T-helper 2 cell (primary cell): Measurements from ENCODE around the gene NOL6.
"Not testable (repeated sequence)": the region's sequence is repeated elsewhere in the genome, so short reads cannot be mapped to it uniquely, and the experiment has no call there.

Experiments
- DNase-seq, 5 experiments: peaks; one replicate each; pipeline versions ENCODE4 v3.0.0 to v3.0.0-alpha.2; 2012 to 2022
- total RNA-seq, 2 donors: gene quantifications; one replicate each; lab custom pipeline; 2026; lab: John Stamatoyannopoulos, UW

Gene NOL6, protein sequence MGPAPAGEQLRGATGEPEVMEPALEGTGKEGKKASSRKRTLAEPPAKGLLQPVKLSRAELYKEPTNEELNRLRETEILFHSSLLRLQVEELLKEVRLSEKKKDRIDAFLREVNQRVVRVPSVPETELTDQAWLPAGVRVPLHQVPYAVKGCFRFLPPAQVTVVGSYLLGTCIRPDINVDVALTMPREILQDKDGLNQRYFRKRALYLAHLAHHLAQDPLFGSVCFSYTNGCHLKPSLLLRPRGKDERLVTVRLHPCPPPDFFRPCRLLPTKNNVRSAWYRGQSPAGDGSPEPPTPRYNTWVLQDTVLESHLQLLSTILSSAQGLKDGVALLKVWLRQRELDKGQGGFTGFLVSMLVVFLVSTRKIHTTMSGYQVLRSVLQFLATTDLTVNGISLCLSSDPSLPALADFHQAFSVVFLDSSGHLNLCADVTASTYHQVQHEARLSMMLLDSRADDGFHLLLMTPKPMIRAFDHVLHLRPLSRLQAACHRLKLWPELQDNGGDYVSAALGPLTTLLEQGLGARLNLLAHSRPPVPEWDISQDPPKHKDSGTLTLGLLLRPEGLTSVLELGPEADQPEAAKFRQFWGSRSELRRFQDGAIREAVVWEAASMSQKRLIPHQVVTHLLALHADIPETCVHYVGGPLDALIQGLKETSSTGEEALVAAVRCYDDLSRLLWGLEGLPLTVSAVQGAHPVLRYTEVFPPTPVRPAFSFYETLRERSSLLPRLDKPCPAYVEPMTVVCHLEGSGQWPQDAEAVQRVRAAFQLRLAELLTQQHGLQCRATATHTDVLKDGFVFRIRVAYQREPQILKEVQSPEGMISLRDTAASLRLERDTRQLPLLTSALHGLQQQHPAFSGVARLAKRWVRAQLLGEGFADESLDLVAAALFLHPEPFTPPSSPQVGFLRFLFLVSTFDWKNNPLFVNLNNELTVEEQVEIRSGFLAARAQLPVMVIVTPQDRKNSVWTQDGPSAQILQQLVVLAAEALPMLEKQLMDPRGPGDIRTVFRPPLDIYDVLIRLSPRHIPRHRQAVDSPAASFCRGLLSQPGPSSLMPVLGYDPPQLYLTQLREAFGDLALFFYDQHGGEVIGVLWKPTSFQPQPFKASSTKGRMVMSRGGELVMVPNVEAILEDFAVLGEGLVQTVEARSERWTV
- 65.2 to 74.4 reads per million in 2 donors for total RNA-seq

GRCh38 chr9:33473643-33474352 is at the start of gene NOL6:
TSS of gene NOL6 (minus strand) at chr9:33473924. CDS start at chr9:33473842, 82 bp downstream.
- DNase-seq = peak; percentile 83 to 99 (median 96)

- not testable (repeated sequence) for DNase-seq
These were observed 48.1 kb upstream of the NOL6 start for GRCh38 chr9:33521861-33522260.

- not testable (repeated sequence) for DNase-seq
These were observed 44.3 kb upstream of the NOL6 start for GRCh38 chr9:33517934-33518577.

DNA sequence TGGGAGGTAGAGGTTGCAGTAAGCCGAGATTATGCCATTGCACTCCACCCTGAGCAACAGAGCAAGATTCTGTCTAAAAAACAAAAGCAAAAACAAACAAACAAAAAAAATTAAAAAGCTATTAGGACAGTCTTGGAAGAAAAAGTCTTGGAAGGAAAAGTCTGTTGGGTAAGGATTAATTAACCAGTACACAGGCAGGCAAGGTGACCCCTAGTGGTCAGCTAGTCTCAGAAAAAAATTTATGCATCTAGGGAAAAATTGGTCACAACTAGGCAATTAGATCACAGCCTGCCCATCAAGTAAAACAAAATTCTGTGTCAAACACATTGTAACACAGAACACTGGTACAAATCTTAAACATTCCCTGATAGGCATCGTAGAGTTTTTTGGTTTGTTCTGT is 43.6 kb upstream of the NOL6 start:
- peak in 1 of 5 experiments; percentile 18 for DNase-seq

DNA sequence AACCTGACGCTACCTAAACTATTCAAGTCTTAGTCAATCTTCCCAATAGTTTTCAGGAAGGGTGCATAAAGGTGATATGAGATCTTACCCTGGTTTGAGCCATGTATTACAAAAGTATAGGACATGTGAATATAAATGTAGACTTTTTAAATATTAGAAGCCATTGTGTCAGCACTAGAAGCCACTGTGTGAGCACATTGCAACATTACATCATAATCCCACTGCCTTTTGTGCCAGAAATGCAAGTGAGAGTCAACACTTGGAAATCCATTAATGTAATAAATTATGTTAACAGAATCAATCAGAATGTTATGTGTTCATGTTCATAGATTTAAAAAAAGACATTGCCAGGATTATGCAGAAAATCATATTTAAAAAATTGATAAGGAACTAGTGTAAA is 42.7 kb upstream of the NOL6 start:
- DNase-seq = not testable (repeated sequence)

DNA sequence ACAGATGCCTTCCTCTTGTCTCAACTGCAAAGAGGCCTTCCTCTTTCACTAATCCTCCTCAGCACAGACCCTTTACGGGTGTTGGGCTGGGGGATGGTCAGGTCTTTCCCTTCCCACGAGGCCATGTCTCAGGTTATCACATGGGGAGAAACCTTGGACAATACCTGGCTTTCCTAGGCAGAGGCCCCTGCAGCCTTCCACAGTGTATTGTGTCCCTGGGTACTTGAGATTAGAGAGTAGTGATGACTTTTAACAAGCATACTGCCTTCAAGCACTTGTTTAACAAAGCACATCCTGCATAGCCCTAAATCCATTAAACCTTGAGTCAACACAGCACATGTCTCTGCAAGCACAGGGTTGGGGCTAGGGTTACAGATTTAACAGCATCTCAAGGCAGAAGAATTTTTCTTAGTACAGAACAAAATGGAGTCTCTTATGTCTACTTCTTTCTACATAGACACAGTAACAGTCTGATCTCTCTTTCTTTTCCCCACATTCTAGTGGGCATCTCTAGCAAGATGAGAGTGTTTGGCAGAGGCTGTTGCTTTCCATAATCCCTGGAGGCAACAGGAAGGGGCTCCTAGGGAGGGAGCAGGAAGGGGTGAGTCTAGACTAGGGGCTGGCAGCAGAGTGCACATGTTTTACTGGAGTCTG is 41.7 kb upstream of the NOL6 start:
- DNase-seq = not testable (repeated sequence)

- not testable (repeated sequence) for DNase-seq
These were observed 38.8 kb upstream of the NOL6 start for GRCh38 chr9:33512535-33512934.

GRCh38 chr9:33511184-33511517 is 37.4 kb upstream of the NOL6 start:
- not testable (repeated sequence) for DNase-seq

DNA sequence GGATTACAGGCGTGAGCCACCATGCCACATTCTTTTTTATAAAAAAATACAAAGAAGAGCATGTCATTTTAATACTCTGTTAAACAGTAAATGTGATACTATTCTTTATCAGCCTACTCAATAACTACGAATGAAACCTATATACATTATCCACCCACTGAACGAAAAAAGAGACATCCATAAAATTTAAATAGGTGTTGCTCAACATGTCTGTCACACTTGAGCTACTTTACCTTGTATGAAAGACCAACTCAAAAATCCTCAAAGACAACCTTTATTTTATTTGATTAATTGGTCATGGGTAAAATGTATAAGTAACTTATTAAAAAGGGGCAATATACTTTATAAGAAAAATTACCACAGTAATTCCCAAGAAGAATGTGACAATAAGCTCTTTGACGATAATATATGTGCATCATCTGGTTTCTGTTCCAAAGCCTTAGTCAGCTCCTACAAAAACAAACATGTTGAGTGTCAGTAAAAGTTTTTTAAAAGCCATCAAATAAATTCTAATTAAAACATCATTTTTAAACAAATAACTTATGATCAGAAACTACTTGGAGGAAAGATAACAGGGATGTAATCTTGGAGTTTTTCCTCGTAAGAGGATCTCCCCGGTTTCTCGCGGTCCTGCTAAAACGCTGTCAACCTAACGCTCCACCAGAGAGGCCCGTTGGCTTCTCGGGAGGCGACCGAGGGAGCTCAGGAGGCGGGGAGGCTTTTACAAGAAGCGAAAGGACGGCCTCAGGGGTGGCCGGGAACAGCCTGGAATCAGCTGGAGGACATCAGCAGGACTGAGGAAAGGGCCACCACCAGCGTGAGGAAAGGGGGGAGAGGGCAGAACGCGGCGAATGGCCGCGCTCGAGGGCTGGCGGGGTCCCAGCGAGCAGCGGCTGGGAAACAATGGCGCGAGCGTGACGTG is 36.8 kb upstream of the NOL6 start:
- DNase-seq = peak in 2 of 5 experiments; percentile 12 to 67

DNA sequence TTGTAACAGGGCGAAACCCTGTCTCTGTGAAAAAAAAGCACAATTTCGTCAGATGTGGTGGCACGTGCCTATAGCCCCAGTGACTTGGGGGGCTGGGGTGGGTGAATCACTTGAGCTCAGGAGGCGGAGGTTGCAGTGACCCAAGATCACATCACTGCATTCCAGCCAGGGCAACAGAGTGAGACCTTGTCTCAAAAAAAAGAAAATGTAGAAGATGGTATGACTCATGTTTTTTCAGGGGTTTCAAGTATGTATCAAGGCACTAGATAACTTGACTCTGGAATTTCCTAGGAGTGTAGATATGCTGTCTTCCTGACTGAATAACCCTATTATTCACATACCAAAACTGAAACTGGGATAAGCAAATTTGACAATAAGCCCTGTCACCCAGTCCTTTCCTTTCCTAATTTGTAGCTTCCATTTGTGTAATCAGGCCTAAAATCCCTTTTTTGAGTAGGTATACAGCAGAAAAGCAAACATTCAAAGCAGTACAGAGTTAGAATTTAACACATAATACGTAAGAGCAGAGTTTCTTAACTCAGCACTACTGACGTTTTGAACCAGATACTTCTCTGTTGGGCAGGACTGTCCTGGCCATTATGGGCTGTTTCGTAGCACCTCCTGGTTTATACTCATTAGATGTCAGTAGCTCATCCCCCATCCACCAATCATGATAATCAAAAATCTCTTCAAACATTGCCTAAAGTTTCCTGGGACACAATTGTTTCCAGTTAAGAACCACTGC is 33.1 kb upstream of the NOL6 start:
- peak in 1 of 5 experiments; percentile 4 for DNase-seq

- peak in 1 of 5 experiments; percentile 10 for DNase-seq
These were observed 24.7 kb upstream of the NOL6 start for GRCh38 chr9:33498387-33498786.

DNA sequence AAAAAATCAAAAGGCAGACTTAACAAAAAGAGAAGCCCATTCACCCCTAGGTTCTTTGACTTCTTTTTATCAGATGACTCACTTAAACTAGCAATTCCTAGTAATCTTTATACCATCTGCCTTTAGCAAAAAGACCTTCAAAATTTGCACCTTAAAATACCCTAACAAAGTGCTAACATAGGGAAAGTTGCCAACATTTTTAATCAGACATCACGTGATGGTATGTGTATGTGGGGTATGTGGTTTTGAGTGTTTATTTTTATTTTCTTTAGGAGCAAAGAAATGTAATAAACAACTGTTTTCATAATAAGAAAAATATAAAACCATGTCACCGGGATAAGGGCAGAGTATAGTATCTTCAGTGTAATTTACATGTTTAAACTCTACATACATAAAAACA is 20.1 kb upstream of the NOL6 start:
- DNase-seq = not testable (repeated sequence)

DNA sequence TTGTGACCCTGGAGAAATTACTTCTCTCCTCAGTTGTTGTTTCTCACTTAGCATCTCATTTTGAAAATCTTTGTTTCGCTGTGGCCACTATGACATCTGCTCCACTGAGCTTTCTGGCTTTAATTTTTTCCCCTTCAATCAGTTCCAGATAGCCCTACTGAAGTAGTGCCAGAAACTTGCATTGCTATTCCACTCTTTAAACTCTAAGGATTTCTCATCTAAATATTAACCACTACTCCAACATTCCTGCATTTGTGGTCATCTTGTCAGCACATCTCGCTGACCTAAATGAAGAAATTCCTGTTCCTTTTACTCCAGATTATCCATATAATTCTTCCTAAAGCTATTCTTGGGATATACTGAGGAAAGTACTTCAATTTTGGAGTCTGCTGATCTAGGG is 15.3 kb upstream of the NOL6 start:
- no peak for DNase-seq

DNA sequence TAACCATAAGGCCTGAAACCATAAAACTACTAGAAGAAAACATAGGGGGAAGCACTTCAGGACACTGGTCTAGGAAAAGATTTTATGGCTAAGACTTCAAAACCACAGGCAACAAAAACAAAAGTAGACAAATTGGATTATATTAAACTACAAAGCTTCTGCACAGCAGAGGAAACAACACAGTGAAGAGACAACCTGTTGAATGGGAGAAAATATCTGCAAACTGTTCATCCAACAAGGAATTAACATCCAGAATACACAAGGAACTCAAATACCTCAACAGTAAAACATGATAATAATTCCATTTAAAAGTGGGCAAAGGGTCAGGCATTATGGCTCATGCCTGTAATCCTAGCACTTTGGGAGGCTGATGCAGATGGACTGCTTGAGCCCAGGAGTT is 11.6 kb upstream of the NOL6 start:
- not testable (repeated sequence) for DNase-seq

DNA sequence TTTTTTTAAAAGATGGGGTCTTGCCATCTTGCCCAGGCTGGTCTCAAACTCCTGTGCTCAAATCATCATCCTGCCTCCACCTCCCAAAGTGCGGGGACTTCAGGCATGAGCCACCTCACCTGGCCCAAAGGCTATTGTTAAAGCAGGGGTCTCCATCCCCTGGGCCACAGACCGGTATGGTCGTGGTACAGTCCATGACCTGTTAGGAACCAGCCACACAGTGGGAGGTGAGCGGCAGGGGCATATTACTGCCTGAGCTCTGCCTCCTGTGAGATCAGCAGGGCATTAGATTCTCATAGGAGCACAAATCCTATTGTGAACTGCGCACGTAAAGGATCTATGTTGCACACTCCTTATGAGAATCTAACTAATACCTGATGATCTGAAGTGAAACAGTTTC is 7.3 kb upstream of the NOL6 start:
- DNase-seq = no peak

GRCh38 chr9:33480106-33480505 is 6.4 kb upstream of the NOL6 start:
- DNase-seq = no peak

GRCh38 chr9:33476503-33476902 is 2.8 kb upstream of the NOL6 start:
- no peak for DNase-seq

- DNase-seq = no peak
These were observed 1.6 kb upstream of the NOL6 start for GRCh38 chr9:33475357-33475756.

DNA sequence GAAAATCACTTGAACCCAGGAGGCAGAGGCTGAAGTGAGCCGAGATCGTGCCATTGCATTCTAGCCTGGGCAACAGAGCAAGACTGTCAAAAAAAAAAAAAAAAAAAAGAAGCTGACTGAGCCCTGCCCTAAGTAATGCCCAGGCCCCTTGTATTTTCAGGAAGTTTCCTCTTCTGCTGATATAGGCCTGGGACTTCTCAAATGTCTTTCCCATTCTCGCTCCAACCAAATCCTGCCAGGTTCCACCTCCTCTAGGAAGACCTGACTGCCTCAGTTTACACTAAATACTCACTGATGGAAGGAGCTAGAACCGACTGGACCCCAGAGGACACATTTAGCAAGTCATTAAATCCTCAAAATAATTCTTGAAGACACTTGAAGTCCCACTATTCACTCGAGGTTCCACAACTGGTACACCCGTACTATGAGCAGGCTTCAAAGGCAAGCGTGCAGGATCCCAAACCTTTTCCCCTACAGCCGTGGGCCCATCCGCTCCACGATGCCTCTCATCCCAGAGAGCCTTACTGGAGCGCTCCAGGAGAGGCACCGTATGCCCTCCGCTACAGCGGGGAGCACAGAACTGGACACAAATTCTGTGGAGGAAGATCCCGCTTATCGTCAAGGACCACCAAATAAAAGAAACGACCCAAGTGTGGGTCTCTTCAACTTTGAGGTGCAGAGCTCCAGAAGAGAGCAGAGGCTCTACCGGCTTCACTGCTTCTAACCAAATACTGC is 676 bp downstream of the NOL6 start:
- no peak for DNase-seq
